ENCODE results near the gene F7. TPM values are rescaled to one million over a fixed set of nuclear protein-coding genes. Genes with fewer than 3 reads are reported as not detected.

Gene F7
- total and polyA plus RNA-seq, 9 of the 15 experiments (the other 6 are each of a cell fraction or from before 2014, with no cell fraction given): not detected

- FAIRE-seq: no peak
- H3K27me3 ChIP-seq (ENCODE audit: control insufficient read depth in 2 of 2, insufficient read depth in 2 of 2, low read length in 2 of 2): peaks cover 2 to 66% of the 10 kb centered on the region in 2 experiments; a peak in 4 of 5 replicates
- no TSS peak for BruUV-seq (replicated peaks)
These were observed 10.7 kb downstream of the F7 start for GRCh38 chr13:113116206-113116800.

More at GRCh38 chr13:113116206-113116800, 10.7 kb downstream of the F7 start:
- intact Hi-C loops (cut with micrococcal nuclease): no loop called here
- Histone ChIP-seq H3K36me3 (ENCODE audit: control insufficient read depth, insufficient read depth, low read length) (no peaks in the 10 kb centered on the region), H3K27ac (ENCODE audit: extremely low read depth, low read depth, low read length) (no peak overlapping the region), H4K20me1 (replicated peaks; ENCODE audit: control insufficient read depth, insufficient read depth, low read length) (no peaks in the 10 kb centered on the region), H3K79me2 (ENCODE audit: control insufficient read depth, insufficient read depth, low read length) (no peaks in the 10 kb centered on the region), H3K9me3 (replicated peaks; ENCODE audit: control insufficient read depth, insufficient read depth, low read depth, low read length) (no peaks in the 10 kb centered on the region), H3K4me1 (replicated peaks in 1 of 2; ENCODE audit: control insufficient read depth in 2 of 2, insufficient read depth in 2 of 2, low read length in 2 of 2) (no peaks in the 10 kb centered on the region; a peak in 1 of 5 replicates), H3K9ac (ENCODE audit: insufficient read depth in 1 of 2, low read depth in 2 of 2, low read length in 2 of 2) (no peak overlapping the region), H3K4me2 (ENCODE audit: insufficient read depth, low read length) (no peak overlapping the region), H2AFZ (ENCODE audit: low read depth, low read length) (no peak overlapping the region), H3K9me1 (ENCODE audit: control insufficient read depth, insufficient read depth, low read length) (no peaks in the 10 kb centered on the region), H3K4me3 (no peak overlapping the region)
- ATAC-seq: no peak
- CTCF ChIA-PET (ENCODE audit: low intra/inter-chr PET ratio): no interaction called here
- DNase-seq (ENCODE audit: extremely low read depth in 1 of 4, low spot score in 3 of 4): no peak
- WGBS (ENCODE audit: insufficient coverage, low coverage, missing lambda C conversion rate): 5% methylated on average over 9 of the region's 10 CpGs
- in situ Hi-C loops (cut with MboI): no loop called here
- POLR2A ChIA-PET: no interaction called here
- TF ChIP-seq ATF1 (CRISPR knock-in tag; IDR thresholded peaks at IDR 0.05) (no peak), ATF1 (tag; IDR thresholded peaks at IDR 0.05) (no peak), PCBP1 (IDR thresholded peaks at IDR 0.05; ENCODE audit: low read depth, low read length, poor library complexity, severe bottlenecking) (no peak), ZBTB7A (IDR thresholded peaks at IDR 0.05; ENCODE audit: borderline replicate concordance, control insufficient read depth, low read depth, low read length) (no peak), ZNF449 (CRISPR knock-in tag; IDR thresholded peaks at IDR 0.05) (no peak), BCOR (IDR thresholded peaks at IDR 0.05) (no peak), SAP30 (IDR thresholded peaks at IDR 0.05; ENCODE audit: borderline replicate concordance, insufficient read depth, low read depth, low read length, poor library complexity, severe bottlenecking) (no peak), SRSF7 (optimal IDR thresholded peaks at IDR 0.05; ENCODE audit: low read depth, low read length) (no peak), ZNF717 (CRISPR knock-in tag; IDR thresholded peaks at IDR 0.05) (no peak), NKRF (IDR thresholded peaks at IDR 0.05; ENCODE audit: borderline replicate concordance) (no peak), YY1 (IDR thresholded peaks at IDR 0.05; ENCODE audit: borderline replicate concordance in 1 of 3, control insufficient read depth in 1 of 3, extremely low read depth in 1 of 3, insufficient read depth in 3 of 3, insufficient read length in 1 of 3, insufficient replicate concordance in 2 of 3, low read depth in 1 of 3, low read length in 2 of 3) (no peak), GTF2E2 (tag; IDR thresholded peaks at IDR 0.05) (no peak), SAFB2 (IDR thresholded peaks at IDR 0.05; ENCODE audit: borderline replicate concordance, low read depth, low read length, severe bottlenecking) (no peak)
